Fibroblast of lung (primary cell): ENCODE measurements around the gene SNX30.

Source experiments
- EZH2 ChIP-seq: IDR thresholded peaks from 2 replicates; pipeline ENCODE4 v1.5.1; 2012; ENCODE audit warnings: low read length, control low read depth, mild to moderate bottlenecking; ENCODE audit errors: missing control alignments
- TF ChIP-seq, protein P1 (sequence below), 2 donors: IDR thresholded peaks in 1 of 2; conservative IDR thresholded peaks in 1 of 2; 1 replicate in 1 of 2; 2 replicates in 1 of 2; pipeline ENCODE4 v1.5.1; 2011 to 2012; ENCODE audit warnings: low read length in 2 of 2, control low read depth in 1 of 2, inconsistent platforms in 1 of 2, low read depth in 1 of 2, mild to moderate bottlenecking in 1 of 2

DNA sequence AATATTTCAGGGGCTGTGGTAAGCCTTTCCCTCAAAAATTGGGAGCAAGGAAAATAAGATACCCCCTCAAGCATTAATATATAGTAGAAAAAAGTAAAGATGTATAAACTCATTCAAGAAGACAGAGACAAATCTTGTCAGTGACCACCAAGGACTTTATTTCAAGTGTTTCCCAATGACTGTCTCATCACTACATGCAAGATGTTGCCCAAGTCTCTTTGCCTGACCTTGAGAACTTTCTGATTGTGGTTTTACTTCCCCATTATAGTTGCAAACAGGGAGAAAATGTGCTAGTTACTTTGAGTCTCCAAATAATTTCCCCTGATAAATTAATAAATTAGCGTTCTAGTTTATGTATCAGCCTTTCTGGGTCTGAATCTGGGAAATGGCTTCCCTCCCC, 144.1 kb downstream of the SNX30 start:
- TF ChIP-seq, protein P1, sequence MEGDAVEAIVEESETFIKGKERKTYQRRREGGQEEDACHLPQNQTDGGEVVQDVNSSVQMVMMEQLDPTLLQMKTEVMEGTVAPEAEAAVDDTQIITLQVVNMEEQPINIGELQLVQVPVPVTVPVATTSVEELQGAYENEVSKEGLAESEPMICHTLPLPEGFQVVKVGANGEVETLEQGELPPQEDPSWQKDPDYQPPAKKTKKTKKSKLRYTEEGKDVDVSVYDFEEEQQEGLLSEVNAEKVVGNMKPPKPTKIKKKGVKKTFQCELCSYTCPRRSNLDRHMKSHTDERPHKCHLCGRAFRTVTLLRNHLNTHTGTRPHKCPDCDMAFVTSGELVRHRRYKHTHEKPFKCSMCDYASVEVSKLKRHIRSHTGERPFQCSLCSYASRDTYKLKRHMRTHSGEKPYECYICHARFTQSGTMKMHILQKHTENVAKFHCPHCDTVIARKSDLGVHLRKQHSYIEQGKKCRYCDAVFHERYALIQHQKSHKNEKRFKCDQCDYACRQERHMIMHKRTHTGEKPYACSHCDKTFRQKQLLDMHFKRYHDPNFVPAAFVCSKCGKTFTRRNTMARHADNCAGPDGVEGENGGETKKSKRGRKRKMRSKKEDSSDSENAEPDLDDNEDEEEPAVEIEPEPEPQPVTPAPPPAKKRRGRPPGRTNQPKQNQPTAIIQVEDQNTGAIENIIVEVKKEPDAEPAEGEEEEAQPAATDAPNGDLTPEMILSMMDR (conservative IDR thresholded peaks at IDR 0.05 in 1 of 2, IDR thresholded peaks at IDR 0.05 in 1 of 2; ENCODE audit: low read depth in 1 of 2, low read length in 2 of 2): no peak
- TF ChIP-seq EZH2: no peak
